GM18502 (cell line): Measurements from ENCODE around the gene TMEM97.
"Not testable (repeated sequence)": the region's sequence is repeated elsewhere in the genome, so short reads cannot be mapped to it uniquely, and the experiment has no call there.

ENCODE experiments used
- ATAC-seq: cut with Tn5 transposase; IDR thresholded peaks from one replicate; pipeline ENCODE4 v1.9.1; 2021; ENCODE audit warnings: mild to moderate bottlenecking; ENCODE audit not compliant: unreplicated experiment, poor library complexity

TMEM97 gene

GRCh38 chr17:28335959-28336871 lies 17.2 kb downstream of the TMEM97 start:
- ATAC-seq, result no peak

DNA sequence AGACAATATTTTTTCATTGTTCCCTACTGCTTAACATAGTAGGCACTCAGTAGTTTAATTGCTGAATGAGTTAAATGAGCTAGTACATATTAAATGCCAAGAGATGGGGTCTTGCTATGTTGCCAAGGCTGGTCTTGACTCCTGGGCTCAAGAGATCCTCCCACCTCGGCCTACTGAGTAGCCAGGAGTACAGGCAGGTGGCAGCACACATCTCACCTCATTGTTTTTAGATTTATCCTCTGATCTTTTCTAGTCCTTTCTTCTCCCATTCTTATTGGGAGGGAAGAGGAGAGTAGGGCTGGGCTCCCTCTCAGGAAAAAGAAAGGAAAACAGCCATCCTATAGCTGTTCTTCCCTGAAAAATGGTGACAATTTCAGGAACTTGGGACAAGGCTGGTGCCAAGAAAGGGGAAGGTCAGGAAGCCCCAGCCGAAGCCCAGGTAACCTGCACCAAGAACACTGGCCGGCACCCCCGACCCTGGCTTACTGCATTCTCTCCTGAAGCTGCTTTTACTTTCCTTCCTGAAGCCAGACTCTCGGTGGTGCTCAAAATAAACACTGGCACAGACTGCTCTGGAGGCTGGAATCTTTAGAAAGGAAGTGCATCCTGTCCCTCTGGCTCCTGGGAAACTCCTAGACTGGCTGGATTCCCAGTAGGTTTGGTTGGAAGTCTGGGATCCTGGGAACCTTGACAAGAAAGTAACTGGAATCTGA lies 19.2 kb downstream of the TMEM97 start:
- ATAC-seq, result no peak

GRCh38 chr17:28338769-28339212 lies 19.8 kb downstream of the TMEM97 start:
- not testable (repeated sequence) for ATAC-seq

GRCh38 chr17:28339431-28339830 lies 20.4 kb downstream of the TMEM97 start:
- ATAC-seq, result no peak

GRCh38 chr17:28340374-28340773 lies 21.4 kb downstream of the TMEM97 start:
- no peak for ATAC-seq

DNA sequence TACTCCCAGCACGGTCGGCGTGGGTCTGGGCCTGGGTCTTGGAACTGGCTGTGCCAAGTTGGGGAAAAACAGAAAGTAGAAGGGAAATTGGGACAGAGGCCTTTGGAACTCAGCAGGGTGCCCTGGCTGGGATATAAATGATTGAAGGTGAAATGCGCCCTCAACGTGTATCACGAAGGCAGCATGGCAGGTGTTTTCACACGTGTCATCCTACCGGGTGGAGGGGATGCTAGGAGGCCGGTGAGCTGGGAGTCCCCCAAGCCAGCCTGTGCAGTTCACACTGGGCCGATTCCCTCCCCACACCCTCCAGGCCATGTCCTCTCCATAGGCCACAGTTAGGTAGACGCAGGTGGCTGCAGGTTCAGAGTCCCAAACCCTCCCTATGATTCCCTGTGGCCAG lies 22.5 kb downstream of the TMEM97 start:
- no peak for ATAC-seq

DNA sequence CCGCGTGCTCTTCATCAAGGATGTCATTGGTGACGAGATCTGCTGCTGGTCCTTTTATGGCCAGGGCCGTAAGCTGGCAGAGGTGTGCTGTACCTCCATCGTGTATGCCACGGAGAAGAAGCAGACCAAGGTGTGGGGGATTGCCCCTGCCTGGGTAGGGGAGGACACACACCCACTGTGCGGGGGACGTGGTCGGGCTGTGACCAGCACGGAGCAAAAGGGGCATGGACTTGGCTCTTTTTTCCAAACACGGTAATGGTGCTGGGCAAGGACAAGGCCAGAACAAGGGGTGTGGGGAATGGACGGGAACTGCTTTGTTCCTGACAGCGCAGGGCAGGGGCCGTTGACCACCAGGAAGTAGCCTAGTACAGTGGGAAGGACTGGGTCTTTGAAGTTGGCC lies 23.3 kb downstream of the TMEM97 start:
- no peak for ATAC-seq

DNA sequence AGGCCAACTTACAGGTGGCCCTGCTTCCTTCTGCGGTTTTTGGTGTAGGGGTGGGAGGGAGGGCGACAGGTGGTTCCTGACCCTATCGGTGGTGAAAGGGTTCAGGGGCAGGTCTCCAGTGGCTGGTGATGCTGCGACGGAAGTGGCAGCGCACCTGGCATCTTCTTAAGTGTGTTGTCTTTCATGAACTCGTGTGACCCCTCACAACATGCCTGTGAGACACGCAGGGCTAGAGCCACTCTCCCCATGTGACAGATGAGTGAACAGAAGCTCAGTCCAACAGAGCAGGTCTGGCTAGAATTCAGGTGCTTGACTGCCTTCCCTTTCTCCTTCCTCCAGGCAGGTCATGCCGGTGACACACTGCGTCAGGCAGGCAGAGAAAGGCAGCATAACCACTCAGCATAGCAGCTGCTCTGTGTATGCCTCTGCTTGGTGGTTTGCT lies 24.5 kb downstream of the TMEM97 start:
- no peak for ATAC-seq

DNA sequence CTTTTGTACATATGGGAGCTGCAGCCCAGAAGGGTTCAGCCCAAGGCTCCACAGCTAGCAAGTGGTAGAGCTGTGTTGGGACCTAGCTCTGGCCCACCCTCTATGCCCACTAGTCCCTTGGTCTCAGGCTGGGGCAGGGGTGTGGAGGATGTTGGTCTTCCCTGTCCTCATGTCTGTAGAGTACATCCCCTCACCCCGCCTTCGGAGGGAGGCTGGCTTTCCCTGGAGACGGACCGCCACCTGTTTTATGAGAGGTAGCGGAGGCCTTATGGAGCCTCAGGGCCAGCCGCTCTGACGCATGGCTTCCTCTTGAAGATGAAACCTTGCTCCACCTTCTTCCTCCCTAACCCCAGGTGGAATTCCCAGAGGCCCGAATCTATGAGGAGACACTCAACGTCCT lies 25.0 kb downstream of the TMEM97 start:
- no peak for ATAC-seq

DNA sequence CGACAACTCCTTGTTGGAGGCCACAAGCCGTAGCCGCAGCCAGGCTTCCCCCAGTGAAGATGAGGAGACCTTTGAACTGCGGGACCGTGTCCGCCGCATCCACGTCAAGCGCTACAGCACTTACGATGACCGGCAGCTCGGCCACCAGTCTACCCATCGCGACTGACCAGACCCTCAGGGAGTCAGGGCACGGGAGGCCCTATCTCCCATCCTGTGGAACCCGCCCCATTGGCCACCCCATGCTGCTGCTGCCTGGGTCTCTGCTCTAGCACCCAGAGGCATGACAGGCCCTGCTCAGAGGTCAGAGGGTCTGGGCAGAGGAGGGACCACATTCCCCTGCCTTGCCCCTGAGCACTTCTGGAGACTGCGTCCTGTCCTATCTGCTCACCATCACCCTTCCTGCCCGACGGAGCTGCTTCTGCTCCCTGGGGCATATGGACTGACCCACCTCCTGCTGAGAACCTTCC lies 25.5 kb downstream of the TMEM97 start:
- ATAC-seq, result no peak

DNA sequence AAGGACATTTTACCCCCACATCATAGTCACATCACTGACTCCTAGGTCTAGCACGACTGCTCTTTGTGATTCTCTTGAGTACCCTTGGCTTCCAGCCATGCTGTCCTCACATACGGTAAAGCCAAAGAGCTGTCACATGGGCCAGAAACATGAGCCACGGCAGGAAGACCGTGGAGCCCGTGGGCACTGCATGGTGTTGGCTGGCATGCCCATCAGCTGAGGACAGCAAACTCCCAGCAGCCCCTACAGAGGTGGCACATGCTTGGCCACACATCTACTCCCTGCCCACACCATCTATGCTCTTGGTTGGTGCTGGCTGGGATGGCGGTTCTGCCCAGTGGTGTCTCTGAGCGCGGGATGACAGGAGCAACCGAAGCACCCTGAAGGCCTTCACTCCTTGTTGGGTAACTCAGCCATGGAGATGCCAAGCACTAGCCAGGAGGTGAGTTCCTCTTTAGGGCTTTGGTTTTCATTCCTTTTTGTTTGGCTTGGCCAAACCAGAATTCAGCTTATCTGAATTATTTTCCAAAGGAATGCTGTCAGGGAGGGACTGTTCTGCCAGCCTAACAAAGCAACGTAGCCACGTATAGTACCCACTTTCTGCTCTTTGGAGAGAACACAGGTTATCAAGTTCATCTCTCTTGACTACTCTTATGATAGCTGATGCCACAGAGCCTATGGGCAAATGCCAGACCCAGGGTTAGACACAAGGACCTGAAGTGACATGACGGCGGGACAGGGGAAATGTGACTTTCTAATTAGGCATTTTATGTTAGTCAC lies 26.6 kb downstream of the TMEM97 start:
- ATAC-seq, result no peak

DNA sequence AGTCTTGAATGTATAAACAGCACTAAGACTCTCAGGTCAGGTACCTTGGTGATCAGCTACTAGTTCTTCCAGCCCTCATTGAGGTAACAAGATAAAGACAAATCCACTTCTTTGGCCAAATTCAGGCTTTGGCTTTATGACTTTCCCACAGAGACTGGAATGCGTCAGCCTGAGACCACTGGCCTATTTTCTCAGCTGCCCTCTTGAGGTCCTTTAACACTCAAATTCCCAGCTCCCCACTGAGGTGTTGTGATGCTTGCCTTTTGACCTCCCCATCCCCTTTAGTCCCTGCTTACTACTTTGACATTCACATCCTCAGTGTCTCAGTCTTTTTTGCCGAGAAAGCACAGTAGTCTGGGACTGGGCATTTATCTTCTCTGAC lies 27.2 kb downstream of the TMEM97 start:
- ATAC-seq, result no peak

- no peak for ATAC-seq
These were observed 27.8 kb downstream of the TMEM97 start for GRCh38 chr17:28346746-28347246.

DNA sequence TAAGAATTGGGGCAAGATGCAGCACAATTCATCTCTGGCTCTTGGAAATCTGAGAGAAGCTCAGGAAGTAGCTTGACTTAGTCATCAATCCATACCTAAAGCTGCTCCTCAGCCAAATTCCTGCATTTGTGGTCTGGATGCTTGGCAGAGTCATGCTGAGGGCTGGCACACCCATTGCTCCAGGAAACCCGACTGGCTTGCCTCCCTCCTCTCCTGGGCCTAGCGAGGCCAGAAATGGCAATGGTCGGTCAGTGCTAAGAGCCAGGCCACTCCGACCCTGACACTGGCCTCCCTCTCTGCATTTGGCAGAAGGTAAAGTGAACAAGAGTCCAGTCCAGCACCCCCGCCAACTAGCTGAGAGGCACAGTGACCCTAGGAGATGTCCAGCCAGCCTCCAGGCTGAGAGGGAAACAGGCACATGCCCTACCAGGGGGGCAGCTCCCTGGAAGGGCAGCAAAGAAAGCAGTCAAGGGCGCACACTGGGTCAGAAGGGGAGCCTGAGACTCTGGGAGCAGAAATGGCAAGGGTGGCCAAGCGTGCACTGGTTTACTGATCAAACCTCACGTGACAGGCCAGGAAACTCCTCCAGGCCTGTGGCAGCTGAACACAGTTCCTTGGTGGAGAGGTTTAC lies 28.4 kb downstream of the TMEM97 start:
- no peak for ATAC-seq

DNA sequence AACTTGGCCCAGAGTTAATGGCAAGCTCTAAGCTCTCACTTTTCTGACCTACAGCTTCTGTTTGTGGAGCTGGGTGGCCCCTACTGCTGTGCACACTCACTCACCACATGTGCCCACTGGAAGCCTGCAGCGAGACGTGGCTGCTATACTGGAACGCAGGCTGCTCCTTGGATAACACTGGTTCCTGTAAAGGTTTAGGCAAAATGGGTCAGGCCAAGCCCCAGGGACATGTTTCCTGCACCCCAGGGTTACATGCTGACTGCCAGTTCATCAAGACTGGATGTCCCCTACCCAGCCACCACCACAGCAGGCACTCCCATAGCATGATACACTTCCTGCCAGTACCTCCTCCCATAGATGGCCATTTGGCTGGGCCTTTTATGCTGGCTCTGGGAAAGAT lies 30.0 kb downstream of the TMEM97 start:
- no peak for ATAC-seq

DNA sequence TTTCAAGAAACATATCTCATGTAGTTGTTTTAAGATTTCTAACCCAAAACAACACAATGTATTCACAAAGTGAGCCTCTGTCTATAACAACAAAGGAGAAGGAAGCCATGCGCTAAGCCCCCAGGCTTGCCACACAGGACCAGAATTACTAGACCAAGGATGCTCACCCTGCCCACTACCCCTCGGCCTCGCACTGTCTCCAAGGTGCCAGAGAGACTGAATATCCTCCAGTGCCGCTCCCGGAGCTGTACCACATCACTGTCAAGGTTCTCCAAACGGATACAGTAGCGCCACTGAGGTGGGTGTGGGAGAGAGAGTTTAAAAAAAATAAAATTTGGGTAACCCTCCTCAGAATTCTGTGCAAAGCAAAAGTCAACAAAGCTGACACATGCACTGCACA lies 31.3 kb downstream of the TMEM97 start:
- no peak for ATAC-seq

DNA sequence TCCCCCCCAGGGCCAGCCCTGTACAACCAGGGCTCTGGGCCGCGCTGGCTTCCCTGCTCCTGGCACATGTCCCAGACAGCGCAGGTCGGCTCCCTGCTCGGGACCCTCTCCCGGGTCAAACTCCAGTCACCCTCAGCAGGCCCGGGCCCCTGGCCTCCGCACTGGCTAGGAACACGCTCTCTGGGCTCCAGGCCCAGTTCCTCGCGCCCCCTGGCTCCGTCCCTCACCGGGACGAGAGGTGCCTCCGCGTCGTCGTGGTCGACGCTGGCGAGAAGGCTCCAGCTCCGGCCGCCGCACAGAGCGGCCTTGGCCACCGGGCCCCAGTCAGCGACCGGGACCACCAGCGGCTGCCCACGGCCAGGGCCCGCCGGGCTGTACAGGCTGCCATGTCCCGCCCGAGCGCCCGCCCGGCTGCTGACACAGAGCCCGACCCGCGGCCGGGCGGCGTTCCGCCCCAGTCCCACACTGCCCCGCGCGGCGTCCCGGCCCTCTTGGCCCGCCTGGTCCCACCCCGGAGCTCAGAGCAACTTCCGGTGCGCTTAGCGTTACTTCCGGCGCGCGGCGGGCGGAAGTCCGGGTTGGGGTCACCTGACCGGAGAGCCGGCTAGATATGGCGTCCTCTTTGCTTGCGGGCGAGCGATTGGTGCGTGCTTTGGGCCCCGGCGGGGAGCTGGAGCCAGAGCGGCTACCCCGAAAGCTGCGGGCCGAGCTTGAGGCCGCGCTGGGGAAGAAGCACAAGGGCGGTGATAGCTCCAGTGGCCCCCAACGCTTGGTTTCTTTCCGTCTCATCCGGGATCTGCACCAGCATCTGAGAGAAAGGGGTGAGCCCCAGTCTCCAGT lies 38.3 kb downstream of the TMEM97 start, which contains the start of gene POLDIP2:
Gene POLDIP2, minus strand, starts transcription at position 467 of the 840 bp plus-strand sequence. Its CDS starts 79 bp downstream, at position 388.
- ATAC-seq, result peak; percentile 94

GRCh38 chr17:28357901-28358197 lies 38.8 kb downstream of the TMEM97 start:
- ATAC-seq, result no peak

GRCh38 chr17:28363186-28363585 lies 44.2 kb downstream of the TMEM97 start:
- no peak for ATAC-seq
